GM12891 (cell line): ENCODE results near the gene CYB561A3.

Source experiments
- DNase-seq: peaks from one replicate; pipeline ENCODE4 v3.0.0; 2011; ENCODE audit warnings: low spot score; ENCODE audit not compliant: insufficient read length
- FAIRE-seq: peaks from 2 replicates; lab custom pipeline; 2011; peaks lifted over from hg19 to GRCh38; lab: Jason Lieb, UNC
- PAX5 ChIP-seq: IDR thresholded peaks from 2 replicates; pipeline ENCODE4 v1.6.1; 2011; ENCODE audit warnings: low read length, moderate library complexity, mild to moderate bottlenecking; ENCODE audit not compliant: insufficient read depth, severe bottlenecking
- POLR2A ChIP-seq: IDR thresholded peaks from 2 replicates; pipeline ENCODE4 v1.6.1; 2011; ENCODE audit warnings: low read depth, low read length, control low read depth
- POLR2AphosphoS5 ChIP-seq: IDR thresholded peaks from 2 replicates; pipeline ENCODE4 v1.6.1; 2011; ENCODE audit warnings: low read depth, low read length, control low read depth
- POU2F2 ChIP-seq: IDR thresholded peaks from 2 replicates; pipeline ENCODE4 v1.6.1; 2011; ENCODE audit warnings: low read depth, mild to moderate bottlenecking, control low read depth, low read length, moderate library complexity
- SPI1 ChIP-seq: IDR thresholded peaks from 2 replicates; pipeline ENCODE4 v1.6.1; 2011; ENCODE audit warnings: low read depth, low read length, control low read depth
- TAF1 ChIP-seq: IDR thresholded peaks from 2 replicates; pipeline ENCODE4 v1.6.1; 2011; ENCODE audit warnings: low read depth, low read length, control low read depth

The CYB561A3 gene

GRCh38 chr11:61336171-61336935, 25.3 kb downstream of the CYB561A3 start:
- DNase-seq (peak; percentile 93), FAIRE-seq (peak; percentile 62)
- TF ChIP-seq TAF1 (no peak), PAX5 (no peak), SPI1 (no peak), POLR2A (no peak)

- TF ChIP-seq TAF1: no peak
- TF ChIP-seq PAX5: no peak
- no peak for TF ChIP-seq POU2F2
- no peak for TF ChIP-seq SPI1
- no peak for TF ChIP-seq POLR2A
- TF ChIP-seq POLR2AphosphoS5: no peak
- FAIRE-seq (no peak), DNase-seq (no peak)
Measured at GRCh38 chr11:61335355-61335710, 26.3 kb downstream of the CYB561A3 start.

DNA sequence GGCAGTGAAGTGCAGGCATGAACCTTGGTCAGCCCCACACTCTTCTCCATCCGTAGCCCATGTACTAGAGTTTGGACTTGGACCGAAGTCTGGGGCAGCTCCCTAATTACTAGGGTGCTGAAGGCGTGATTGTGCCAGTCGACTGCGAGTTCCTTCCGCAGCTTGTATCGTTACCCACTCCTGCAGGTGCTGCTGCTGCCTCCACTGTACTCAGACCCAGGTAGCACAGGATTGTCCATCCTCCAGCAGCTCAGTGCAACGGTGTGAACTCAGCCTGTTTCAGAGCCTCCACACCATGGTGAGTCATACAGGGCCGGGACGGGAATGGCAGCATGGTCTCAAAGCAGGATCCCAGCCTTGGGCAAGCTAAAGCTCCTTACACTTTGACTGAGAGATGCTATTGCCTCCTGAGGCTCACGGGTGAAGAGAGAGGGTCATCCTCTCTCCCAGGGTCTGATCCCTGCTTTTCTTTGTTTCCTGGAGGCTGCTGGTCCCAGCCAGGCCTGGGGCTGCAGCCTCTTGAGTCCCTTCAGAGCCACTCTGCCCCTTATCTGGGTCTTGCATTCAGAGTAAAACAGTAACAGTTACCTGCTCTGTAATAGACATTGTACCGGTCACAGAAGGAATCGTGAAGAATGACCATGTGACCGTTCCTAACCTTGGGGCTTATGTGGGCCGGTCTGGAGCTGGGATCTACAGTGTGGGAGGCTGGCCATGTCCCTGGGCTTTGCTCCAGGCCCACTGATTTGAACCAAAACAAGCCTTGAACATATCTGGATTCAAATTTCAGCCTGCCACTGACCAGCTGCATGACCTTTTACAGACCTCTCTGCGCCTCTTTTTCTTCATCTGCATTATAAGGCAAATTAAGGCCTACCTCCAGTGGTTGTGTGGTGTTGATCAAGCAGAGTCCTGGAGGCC, 27.0 kb downstream of the CYB561A3 start:
- TF ChIP-seq POLR2AphosphoS5 (no peak), SPI1 (no peak), PAX5 (no peak), POLR2A (no peak), TAF1 (no peak), POU2F2 (no peak)
- no peak for FAIRE-seq
- no peak for DNase-seq

GRCh38 chr11:61333550-61334433, 27.9 kb downstream of the CYB561A3 start:
- TF ChIP-seq POU2F2 (no peak), POLR2A (no peak), POLR2AphosphoS5 (no peak; the same call in 1 of the 2 replicates), PAX5 (no peak), SPI1 (no peak), TAF1 (no peak)
- no peak for DNase-seq
- no peak for FAIRE-seq

DNA sequence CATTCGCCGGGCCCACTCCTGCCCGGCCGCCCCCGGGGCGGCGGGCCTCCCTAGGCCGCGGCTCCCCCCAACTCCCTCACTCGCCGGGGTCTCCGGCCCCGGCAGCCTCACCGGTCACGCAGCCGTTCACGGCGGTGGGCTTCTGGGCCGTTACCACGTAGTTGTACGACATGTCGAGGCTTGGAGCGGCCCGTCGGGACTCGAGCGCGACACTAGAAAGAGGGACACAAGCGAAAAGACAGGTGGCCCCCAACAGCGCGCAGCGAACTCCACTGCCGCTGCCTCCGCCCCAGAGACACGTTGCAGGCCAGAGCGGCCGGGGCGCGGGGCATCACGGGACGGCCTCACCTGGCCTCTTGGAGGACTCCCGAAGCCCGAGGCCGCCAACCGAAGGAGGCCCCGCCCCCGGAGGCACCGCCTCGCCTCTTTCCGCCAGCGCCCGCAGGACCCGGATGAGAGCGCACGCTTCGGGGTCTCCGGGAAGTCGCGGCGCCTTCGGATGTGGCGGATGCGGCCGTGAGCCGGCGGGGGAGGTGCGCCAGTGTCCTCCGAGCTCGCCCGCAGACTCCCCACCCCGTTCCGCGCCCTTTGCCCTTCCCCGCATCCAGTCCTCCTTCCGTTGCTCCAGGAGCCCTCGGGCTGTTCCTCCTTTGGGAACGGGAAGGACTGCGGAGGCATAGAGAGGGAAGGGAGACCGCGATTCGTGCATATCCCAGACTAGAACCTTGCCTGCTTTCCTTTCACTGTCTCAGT, 28.7 kb downstream of the CYB561A3 start, which contains the start of the genes DDB1 and TKFC:
Gene DDB1, minus strand, starts transcription at position 309 of the 753 bp plus-strand sequence. Its CDS starts 137 bp downstream, at position 172.
Gene TKFC, plus strand, starts transcription at position 432 of the 753 bp plus-strand sequence. CDS start 1,501 bp downstream, outside the sequence.
- TF ChIP-seq POU2F2 (no peak; the same call in 1 of the 2 replicates), TAF1 (peak; percentile 86), POLR2A (peak; percentile 94), SPI1 (0 out of 2 replicates have a peak, but pooled peaks have one; percentile 22), POLR2AphosphoS5 (peak; percentile 93)
- FAIRE-seq: peak; percentile 83
- peak; percentile 98 for DNase-seq

- FAIRE-seq (no peak), DNase-seq (no peak)
- no peak for TF ChIP-seq TAF1
Measured at GRCh38 chr11:61332281-61332796, 29.3 kb downstream of the CYB561A3 start.

- FAIRE-seq (no peak), DNase-seq (no peak)
- TF ChIP-seq TAF1: no peak
- TF ChIP-seq POLR2AphosphoS5: no peak
- no peak for TF ChIP-seq POLR2A
- no peak for TF ChIP-seq PAX5
- TF ChIP-seq POU2F2: no peak
- TF ChIP-seq SPI1: no peak
Measured at GRCh38 chr11:61331651-61332050, 30.0 kb downstream of the CYB561A3 start.

DNA sequence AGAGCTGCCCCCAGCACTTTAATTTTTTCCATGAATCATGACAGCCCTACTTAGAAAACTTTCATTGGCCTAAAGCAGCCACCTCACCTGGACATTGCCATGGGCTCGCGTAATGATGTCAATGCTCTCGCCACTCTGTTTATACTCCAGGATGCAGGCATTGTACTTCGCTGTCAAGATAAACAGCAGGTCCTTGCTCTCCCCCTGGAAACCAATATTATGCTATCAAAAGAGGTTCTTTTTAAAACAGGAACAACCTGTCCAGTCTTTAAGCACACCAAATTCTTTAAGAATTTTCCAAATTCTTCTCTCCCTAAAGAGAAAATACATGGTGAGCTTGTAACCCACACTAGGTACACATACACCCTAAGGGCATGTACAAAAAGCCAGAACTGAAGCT, 31.8 kb downstream of the CYB561A3 start:
- TF ChIP-seq POLR2AphosphoS5: no peak
- no peak for TF ChIP-seq PAX5
- TF ChIP-seq TAF1: no peak
- TF ChIP-seq POU2F2: no peak
- no peak for TF ChIP-seq SPI1
- TF ChIP-seq POLR2A: no peak
- no peak for DNase-seq
- FAIRE-seq: no peak

- FAIRE-seq (no peak), DNase-seq (no peak)
- no peak for TF ChIP-seq PAX5
- no peak for TF ChIP-seq SPI1
- TF ChIP-seq POLR2A: no peak
- no peak for TF ChIP-seq POU2F2
- no peak for TF ChIP-seq TAF1
- TF ChIP-seq POLR2AphosphoS5: no peak
Measured at GRCh38 chr11:61328351-61328750, 33.3 kb downstream of the CYB561A3 start.
